Occipital lobe (tissue), 2 donors: Measurements from ENCODE around the gene ATG4B. TPM values are rescaled to one million over a fixed set of nuclear protein-coding genes. Genes with fewer than 3 reads are reported as not detected.
A peak's percentile ranks its signal among the peaks of the same experiment; 100 is the strongest.
"Not testable (repeated sequence)": the region's sequence is repeated elsewhere in the genome, so short reads cannot be mapped to it uniquely, and the experiment has no call there.

Experiments
- DNase-seq: peaks from one replicate; lab custom pipeline; 2025; lab: John Stamatoyannopoulos, UW
- total RNA-seq: library from RNA; depleted of rRNA; stranded (reverse); fragments of >200 nt; gene quantifications from one replicate; pipeline ENCODE4 v1.2.3, GENCODE V29; 2014

ATG4B gene
- 33.7 TPM for total RNA-seq

DNA sequence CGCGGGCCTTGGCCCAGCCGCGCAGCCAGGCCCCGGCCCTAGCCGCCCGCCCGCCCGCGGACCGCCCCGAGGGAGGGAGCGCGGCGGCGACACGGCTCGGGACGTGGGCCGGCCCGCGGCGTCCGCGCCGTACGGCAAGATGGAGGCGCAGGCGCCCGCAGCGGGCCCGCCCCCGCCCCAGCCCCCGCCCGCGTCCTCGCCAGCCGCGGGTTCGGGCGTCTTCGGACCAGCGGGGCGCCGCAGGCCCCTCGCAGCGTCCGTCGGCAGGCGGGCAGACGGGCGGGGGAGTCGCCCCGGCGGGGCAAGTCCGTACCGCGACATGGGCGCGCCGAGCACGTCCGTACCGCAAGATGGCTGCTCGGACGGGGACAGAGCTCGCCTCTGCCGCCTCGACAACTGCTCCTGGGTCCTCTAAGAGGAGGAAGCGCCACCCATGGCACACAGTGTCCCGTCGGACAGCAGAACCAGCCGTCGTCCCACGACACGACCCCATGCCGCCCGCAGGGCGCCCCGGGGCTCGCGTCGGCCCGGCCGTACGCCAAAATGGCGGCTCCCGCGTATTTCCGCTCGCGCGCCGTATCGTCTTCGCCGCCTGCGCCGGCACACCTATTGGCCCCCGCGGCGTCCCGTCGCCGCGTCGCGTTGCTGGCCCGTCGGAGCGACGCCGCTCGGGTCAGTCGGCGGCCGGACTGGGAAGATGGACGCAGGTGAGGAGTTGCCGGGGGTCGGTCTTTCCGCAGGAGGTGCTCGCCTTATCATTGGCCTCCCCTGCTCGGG is at the start of gene ATG4B, which contains the start of gene THAP4:
TSS of gene ATG4B (plus strand) at position 676 of the 777 bp plus-strand sequence. CDS start at position 698, 22 bp downstream.
TSS of gene THAP4 (minus strand) at position 141 of the 777 bp plus-strand sequence. CDS start 141 bp downstream, outside the sequence.
- peak; percentile 76 for DNase-seq

DNA sequence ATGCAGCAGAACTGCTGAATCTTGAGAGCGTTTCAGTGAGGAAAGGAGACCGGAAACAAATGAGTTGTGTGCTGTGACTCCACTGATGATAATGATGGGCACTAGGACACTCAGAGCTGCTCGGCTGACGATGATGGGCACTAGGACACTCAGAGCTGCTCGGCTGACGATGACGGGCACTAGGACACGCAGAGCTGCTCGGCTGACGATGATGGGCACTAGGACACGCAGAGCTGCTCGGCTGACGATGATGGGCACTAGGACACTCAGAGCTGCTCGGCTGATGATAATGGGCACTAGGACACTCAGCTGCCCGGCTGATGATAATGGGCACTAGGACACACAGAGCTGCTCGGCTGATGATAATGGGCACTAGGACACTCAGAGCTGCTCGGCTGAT is 47.6 kb upstream of the ATG4B start:
- DNase-seq: not testable (repeated sequence)

DNA sequence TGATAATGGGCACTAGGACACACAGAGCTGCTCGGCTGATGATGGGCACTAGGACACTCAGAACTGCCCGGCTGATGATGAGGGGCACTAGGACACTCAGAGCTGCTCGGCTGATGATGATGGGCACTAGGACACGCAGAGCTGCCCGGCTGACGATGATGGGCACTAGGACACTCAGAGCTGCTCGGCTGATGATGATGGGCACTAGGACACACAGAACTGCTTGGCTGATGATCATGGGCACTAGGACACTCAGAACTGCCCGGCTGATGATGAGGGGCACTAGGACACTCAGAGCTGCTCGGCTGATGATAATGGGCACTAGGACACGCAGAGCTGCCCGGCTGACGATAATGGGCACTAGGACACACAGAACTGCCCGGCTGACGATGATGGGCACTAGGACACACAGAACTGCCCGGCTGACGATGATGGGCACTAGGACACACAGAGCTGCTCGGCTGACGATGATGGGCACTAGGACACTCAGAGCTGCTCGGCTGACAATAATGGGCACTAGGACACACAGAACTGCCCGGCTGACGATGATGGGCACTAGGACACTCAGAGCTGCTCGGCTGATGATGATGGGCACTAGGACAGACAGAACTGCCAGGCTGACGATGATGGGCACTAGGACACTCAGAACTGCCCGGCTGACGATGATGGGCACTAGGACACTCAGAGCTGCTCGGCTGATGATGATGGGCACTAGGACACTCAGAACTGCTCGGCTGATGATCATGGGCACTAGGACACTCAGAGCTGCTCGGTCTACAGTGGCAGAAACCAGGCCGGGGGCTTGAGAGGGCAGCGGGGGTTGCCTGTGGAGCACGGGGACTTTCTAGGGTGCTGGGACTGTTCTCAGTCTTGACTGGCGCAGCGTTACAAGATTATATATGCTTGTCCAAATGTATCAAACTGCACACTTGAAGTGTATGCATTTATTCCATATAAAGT is 46.7 kb upstream of the ATG4B start:
- not testable (repeated sequence) for DNase-seq

DNA sequence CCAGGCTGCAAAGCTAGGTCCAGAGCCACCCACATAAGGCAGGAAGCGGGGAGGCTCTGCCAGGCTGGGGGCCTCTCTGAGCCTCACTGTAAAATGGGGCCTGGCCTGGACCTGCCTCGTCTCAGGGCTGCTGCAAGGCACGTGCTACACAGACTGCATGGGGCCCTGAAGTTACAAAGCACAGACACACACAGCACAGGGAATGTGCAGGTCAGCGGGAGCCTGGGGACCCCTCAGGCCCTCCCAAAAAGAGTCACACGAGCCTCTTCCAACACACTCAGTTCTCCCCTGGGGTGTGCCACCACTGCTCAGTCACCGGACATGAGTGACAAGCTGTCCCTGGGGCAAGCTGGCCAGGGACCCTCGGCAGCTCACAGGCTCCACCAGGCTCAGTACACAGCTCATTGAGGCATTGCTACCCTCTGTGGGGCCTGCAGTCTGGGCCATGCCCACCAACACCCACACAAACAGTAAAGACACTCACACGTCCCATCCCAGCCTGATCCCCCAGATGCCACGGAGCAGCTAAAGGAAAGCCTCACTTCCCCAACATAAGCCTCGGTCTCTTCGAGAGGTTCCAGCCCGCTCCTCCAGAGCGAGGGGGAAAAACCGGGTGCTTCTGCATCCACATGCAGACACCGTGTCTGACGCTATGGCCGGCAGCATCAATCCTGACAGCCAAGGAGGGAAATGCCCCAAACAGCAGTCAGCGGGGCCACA is 45.2 kb upstream of the ATG4B start:
- DNase-seq: no peak

DNA sequence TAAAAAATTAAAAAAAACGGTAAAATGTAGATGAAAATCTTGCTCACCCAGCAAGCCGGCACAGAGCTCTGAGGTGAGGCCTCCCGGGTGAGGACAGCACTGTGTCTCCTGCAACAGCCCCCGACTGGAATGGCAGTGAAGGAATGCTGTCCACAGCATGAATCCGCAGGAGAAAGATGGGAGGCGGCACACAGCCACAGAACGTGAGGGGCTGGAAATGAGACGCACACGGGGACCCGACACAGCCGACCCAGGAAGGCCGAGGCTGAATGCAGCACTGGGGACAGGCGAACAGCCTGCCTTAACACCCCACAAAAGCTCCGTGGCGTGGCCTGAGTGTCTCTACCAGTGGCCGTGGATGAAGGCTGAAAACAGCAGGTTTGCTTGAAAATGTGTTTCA is 44.2 kb upstream of the ATG4B start:
- no peak for DNase-seq

DNA sequence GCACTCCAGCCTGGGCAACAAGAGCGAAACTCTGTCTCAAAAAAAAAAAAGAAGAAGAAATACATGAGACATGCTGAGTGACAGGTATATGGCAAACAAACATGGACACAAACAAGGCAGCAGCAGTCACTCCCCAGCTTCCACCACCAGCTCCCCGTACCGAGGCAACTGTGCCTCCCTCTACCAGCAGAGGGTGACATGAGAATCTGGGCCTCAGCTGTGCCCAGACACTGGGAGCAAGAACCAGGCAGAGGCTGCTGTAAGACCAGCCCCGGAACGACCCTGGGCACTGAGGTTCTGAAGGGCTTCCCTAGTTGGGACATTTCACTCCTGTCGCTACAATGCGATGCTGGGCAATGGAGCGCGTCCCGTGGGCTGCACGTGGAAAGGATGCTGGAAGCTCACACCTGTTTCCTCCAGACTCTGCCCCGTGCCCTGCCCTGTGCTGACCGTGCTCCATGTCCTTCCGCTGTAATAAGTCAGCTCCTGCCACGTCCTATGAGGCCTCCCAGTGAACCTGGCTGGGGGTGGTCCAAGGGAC is 41.8 kb upstream of the ATG4B start:
- DNase-seq: no peak

DNA sequence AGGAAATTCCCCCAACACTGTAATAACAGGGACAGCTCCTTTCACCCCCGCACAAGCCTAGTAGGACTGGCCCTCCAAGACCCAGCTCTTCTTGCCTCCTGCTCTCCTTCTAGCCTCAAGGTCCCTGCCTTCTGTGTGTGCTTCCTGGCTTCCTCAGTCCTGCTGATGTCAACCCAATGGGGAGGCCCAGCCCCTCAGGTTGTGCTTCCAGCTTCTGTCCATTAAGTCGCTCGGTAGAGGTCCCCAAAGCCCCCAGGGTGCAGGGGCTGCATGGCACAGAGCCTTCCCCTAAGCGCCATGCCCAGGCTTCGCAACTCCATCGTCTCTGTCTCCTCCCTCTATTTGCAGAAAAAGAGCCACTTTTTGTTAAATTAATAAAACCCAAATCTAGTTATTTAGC is 39.9 kb upstream of the ATG4B start:
- DNase-seq: no peak

DNA sequence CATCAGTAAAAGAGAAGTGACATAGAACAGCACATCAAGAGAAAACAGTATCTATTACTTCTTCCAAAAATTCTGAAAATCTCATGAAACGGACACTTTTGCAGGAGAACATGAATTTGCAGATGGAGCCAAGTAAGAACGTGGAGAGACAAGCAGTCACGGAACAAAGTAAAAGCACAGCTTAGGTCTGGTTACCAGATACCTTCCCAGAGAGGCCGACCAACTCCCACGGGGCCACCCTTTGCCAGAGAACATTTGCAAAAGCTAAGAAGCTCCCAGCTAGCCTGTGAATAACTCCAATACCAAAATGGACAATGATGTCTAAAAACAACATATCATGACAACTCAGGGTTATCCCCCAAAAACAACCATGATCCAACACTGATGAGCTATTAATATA is 39.4 kb upstream of the ATG4B start:
- no peak for DNase-seq

DNA sequence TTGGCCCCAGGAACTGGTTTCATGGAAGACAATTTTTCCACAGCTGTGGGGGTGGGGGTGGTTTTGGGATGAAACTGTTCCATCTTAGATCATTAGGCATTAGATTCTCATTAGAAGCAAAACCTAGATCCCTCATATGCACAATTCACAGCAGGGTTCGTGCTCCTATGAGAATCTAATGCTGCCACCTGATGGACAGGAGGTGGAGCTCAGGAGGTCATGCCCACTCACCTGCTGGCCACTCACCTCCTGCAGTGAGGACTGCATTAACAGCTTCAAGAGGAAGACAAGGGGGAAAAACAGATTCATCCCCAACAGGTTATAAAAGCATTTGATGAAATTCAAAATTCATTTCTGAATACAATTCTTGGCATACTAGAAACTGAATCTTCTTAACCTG is 39.0 kb upstream of the ATG4B start:
- DNase-seq: no peak

DNA sequence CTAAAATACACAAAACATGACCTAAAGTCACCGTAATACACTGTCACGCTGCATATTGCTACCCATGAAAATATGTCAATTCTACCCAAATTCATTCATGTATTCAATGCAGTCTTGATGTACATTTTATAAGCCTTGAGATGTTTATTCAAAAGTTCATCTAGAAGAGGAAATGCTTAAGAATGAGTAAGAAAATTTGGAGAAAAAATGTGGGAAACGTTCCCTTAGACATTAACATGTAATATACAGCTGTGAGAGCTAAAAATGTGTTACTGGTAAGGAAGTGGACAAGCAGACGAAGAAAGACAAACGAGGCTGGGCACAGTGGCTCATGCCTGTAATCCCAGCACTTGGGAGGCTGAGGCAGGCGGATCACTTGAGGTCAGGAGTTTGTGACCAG is 37.9 kb upstream of the ATG4B start:
- DNase-seq: no peak

DNA sequence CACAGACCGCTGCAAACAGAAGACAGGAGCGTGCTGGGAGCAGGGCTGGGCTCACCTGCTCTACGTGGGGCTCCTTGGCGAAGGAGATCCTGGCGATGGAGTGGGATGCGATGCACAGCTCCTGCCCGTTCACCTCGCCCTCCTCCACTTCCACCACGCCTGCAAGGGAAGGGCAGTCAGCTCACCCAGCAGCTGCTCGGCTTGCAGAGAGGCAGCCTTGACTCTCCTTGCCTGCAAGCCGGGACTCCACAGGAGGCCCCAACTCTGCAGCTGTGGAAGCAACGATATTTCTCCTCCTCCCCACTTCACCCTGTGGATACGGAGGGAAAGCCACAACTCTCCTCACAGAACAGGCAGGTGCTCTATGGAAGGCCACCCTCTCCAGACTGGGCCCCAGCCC is 35.7 kb upstream of the ATG4B start:
- no peak for DNase-seq

DNA sequence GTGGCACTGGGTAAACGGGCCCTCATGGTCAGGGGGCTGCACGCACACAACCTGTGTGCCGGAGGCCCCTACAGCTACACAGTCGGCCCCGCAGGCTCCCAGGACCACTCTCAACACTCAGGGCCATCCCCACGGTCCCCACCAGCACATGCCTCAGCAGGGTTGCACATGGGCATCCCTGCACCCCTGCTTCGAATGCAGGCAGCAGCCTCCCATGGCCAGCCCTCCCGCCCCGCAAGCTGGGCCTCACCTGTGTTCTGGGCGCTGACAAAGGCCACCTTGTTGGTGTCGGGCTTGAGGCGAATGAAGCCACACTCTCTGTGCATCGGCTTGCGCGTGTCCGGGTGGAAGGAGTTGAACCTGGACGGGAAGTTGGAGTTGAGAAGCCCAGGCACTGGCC is 34.8 kb upstream of the ATG4B start:
- DNase-seq: no peak

DNA sequence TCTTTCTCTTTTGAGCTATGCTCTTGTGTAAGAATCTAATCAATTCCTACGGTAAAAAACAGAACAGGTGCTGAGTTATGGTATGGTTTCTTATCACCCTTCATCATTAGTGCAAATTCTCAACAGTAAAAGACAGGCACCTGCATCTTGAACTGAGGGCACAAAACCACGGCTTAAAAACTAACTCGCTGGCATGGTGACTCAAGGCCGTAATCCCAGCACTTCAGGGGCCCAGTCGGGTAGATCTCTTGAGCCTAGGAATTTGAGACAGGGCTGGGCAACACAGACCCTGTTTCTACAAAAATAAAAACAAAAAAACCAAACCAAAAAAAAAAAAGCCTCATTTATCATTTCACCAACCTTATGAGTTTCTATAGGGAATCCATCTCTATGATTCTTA is 33.8 kb upstream of the ATG4B start:
- no peak for DNase-seq

DNA sequence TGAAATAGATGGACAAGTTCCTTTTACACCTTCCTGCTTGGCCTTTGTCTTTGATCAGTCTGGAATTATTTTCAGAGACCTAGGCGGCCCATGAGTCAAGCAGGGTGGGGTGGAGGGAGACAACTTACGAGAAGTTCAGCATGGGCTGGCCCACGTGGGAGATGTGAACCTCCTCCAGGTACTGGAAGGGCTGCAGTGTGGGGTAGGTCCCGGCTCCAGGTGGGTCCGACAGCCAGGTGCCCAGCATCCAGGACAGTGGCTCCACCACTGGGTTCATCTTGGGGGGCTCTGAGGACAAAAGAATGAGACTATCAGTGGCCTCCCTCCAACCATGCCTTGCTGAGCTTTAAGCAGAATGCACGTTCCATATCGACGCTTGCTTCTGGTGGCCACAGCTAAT is 31.3 kb upstream of the ATG4B start:
- DNase-seq: no peak

DNA sequence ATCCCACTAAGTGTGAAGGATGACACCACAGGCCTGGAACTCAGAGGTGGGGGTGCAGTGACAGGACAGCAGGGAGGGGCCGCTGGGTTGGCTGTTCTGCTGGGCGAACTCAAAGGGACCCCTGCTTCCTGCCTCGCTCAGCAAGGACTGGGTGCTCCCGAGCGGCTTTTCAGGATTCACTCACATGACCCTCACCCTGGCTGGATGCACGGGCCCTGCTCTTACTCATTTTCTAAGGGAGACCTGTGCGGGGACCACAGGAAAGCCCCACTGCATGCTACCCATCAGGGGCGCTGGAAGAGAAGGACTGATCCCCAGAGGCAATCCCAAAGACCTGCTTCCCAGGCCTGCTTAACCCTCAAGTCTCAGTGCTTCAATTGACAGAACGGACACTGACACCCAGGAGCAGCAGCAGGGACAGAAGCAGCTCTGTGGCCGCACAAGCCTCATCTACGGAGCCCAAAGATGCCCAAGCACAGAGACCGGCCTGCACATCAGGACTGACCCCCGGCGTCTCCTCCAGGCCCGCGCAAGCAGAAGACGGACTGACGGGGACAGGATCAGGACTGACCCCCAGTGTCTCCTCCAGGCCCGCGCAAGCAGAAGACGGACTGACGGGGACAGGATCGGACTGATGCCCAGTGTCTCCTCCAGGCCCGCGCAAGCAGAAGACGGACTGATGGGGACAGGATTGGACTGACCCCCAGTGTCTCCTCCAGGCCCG is 30.2 kb upstream of the ATG4B start:
- DNase-seq: no peak

DNA sequence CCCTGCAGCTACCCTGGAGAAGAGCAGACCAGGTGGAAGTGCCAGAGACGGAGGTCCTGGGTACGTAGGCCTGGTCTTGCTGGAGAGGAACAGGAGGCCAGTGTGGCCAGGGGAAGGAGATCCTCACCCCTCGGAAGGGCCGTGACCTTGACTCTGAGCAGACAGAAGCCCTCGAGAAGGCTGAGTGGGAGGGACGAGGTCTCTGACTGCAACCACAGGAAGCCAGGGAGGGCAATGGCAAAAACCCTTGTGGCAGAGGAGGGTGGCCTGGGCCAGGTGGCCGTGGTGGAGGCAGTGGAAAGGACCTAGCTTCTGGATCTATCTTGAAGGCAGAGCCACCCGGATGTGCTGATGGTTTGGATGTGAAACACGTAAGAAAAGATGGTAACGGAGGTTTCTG is 28.6 kb upstream of the ATG4B start:
- DNase-seq: no peak

DNA sequence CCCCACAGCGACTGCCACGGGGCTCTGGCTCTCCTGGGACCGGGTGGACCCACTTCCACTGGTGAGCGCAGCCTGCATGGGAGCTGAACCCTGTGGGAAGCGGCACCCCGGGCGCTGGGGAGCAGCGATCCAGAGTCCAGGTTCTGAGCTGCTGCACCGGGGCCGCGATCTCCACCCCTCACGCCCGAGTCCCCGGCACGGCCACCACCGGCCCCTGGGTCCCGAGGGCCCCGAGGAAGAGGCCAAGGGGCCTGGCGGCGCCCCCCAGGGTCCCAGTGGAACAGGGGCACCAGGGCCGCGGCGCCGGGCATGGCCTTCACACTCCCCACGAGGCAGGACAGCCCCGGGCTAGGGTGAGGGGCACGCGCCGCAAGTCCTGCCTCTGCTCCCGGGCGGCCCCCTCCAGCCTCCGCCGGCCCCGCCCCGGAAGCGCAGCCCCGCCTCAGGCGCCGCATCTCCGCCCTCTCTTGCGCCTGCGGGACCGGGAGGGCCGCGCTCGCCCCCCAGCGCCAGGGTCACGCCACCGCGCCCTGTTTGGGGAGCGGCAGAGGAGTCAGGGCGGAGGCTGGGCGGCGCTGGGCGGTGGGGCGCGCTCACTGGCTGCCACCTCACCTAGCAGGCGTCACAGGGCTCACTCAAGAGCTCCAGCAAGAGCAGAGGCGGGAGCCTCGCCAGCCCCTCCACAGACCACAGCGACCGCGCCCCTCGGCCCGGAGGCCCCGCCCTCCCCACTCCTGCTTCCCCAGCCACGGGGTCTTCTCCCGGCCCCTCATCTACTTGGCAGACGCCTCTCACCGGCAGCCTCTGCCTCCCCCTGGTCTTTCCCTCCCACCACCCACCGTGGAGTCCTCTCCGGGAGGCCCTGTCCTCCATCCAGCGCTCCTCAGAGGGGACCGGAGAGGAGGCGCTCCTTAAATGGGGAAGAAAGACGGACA is 27.4 kb upstream of the ATG4B start:
- peak; percentile 41 for DNase-seq

DNA sequence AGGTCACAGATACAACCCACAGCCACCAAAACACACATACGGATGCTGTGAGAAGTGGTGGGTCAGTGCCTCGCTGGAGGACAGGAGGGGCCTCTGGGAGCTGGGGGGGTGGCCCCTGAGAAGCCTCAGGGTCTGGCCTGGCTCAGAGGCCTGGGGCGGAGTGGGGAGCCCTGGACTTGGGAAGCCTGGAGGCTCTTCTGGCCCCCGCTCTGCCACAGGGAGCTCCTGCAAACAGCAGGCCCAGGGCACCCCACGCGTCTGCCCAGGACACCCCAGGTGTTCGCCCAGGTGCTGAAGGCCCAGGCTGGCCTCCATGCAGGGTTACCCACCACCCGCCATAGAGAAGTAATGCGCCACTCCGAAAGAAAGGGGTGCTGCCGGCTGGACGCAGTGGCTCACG is 26.4 kb upstream of the ATG4B start:
- DNase-seq: no peak

DNA sequence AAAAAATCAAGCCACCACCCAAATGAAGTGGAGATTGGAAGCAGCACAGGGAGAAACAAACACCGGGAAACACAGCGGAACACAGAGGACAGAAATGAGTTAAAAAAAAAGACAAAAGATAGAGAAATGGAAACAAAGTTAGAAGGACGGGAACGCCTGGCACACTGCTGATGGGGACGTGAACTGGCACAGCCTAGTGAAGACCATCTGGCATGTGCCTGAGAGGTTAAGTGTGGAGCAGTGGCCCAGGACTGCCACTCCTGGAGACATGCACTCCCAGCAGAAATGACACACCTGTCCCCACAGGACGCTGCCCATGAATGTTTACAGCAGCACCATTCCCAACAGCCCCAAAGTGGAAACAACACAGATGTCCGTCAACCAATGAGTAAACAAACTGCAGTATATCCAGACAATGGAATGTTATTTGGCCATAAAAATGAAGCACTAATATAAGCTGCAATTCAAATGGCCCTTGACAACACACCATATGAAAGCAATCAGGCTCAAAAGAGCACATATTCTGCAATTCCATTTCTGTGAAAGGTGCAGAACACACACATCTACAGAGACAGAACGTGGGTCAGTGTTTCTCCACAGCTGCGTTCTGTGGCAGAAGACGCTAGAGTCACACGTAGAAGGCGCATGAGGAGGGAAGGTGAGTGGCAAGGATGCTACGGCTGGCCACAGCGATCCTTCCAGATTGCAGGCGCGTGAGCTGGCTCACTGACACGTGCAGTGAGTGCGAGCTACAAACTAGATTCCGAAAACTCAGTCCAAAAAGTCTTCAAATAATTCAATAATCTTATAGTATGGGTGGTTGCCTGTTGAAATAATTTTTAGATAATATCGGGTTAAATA is 25.1 kb upstream of the ATG4B start:
- no peak for DNase-seq
